Transverse colon (tissue), 4 donors: ENCODE results near the gene PARP12. TPM values are rescaled to one million over a fixed set of nuclear protein-coding genes. Genes with fewer than 3 reads are reported as not detected.

Source experiments
- DNase-seq: peaks from one replicate; pipeline ENCODE4 v3.0.0-alpha.2; 2019
- H3K27ac ChIP-seq, 4 donors: fragments of 200-600 bp; sonication (generic); 2 replicates each; pipeline ENCODE4 v1.5.1; 2016 to 2018; ENCODE audit warnings: inconsistent platforms in 4 of 4
- H3K27me3 ChIP-seq: fragments of 200-600 bp; sonication (generic); 2 replicates; pipeline ENCODE4 v1.5.1; 2017; ENCODE audit warnings: inconsistent platforms
- H3K36me3 ChIP-seq, 4 donors: fragments of 200-600 bp; sonication (generic); 2 replicates each; pipeline ENCODE4 v1.5.1; 2017 to 2019; ENCODE audit warnings: inconsistent platforms in 4 of 4
- H3K4me1 ChIP-seq, 4 donors: fragments of 200-600 bp; sonication (generic); 2 replicates each; pipeline ENCODE4 v1.5.1; 2017 to 2020; ENCODE audit warnings: inconsistent platforms in 4 of 4
- H3K4me3 ChIP-seq, 4 donors: fragments of 200-600 bp; sonication (generic); 1 replicate in 1 of 4; 2 replicates in 3 of 4; pipeline versions ENCODE4 v1.5.1 to v1.6.1; 2017 to 2019; ENCODE audit warnings: inconsistent platforms in 4 of 4
- H3K9me3 ChIP-seq, 2 donors: fragments of 200-600 bp; sonication (generic); 2 replicates each; pipeline ENCODE4 v1.5.1; 2017 to 2019; ENCODE audit warnings: inconsistent platforms in 2 of 2
- EP300 ChIP-seq: sonication (generic); formaldehyde crosslinking; IDR thresholded peaks from one replicate; pipeline ENCODE4 v1.6.1; 2017; ENCODE audit warnings: antibody characterized with exemption, low read depth
- POLR2A ChIP-seq: fragments of 450-650 bp; IDR thresholded peaks from one replicate; pipeline ENCODE4 v1.6.1; 2016; ENCODE audit warnings: antibody characterized with exemption, mild to moderate bottlenecking, moderate library complexity
- POLR2AphosphoS5 ChIP-seq, 3 donors: sonication (generic); formaldehyde crosslinking; IDR thresholded peaks; one replicate each; pipeline ENCODE4 v1.6.1; 2016; ENCODE audit warnings: antibody characterized with exemption in 3 of 3
- WGBS, 2 donors: methylation state at CpG; one replicate each; pipeline ENCODE4 v1.1.5; 2018; ENCODE audit warnings: low coverage in 1 of 2; 5-methylcytosine and 5-hydroxymethylcytosine counted together
- in situ Hi-C, 4 donors: fragments of 200-750 bp; cut with MboI; loops; one replicate each; pipeline versions ENCODE4 v1.15.0 to v1.15.1; 2017; ENCODE audit warnings: low sequenced_read_pairs in 3 of 4, low pct_ligation_motif_present in 1 of 4, low pct_unique_long_range_greater_than_20kb in 1 of 4
- intact Hi-C: fragments of 100-400 bp; cut with DNase I; formaldehyde crosslinking; loops from one replicate; pipeline ENCODE4 v1.15.1; 2023; ENCODE audit warnings: low total_unique reads
- total RNA-seq, 4 donors: library from RNA; depleted of rRNA; stranded (reverse); fragments of >200 nt; gene quantifications; one replicate each; pipeline ENCODE4 v1.1.0, GENCODE V29; 2016
- TF ChIP-seq, protein P1 (sequence below), 5 experiments: fragments of 200-600 bp in 3 of 5; fragments of 450-650 bp in 2 of 5; sonication (generic) in 3 of 5; IDR thresholded peaks; 1 replicate in 2 of 5; 2 replicates in 3 of 5; pipeline ENCODE4 v1.5.1; 2016 to 2017; ENCODE audit warnings: antibody characterized with exemption in 5 of 5, inconsistent platforms in 3 of 5, mild to moderate bottlenecking in 2 of 5, moderate library complexity in 1 of 5

PARP12 gene
- total RNA-seq, 4 donors from 2014 or later: 20.9 to 105 (median 83.9) TPM

DNA sequence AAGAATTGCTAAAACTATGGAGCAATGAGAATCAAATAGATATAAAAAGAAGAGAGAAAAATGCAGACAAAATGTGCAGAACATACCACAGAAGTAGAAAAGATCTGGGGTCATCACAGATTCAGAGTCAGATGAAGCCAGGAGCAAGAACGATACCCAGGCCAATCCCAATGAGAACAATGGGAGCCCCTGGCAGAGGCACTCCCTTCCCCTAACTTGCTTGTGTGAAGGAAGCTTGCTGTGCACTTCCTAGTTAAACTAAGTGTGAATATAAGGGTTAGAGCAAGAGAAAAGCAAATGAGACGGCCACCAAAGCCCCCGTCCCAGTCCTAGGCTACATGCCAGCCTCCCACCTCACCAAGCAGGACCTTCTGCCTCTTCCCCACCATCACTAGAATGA is 12.7 kb downstream of the PARP12 start:
- no peak for TF ChIP-seq EP300
- no peak for TF ChIP-seq POLR2A
- TF ChIP-seq, protein P1, sequence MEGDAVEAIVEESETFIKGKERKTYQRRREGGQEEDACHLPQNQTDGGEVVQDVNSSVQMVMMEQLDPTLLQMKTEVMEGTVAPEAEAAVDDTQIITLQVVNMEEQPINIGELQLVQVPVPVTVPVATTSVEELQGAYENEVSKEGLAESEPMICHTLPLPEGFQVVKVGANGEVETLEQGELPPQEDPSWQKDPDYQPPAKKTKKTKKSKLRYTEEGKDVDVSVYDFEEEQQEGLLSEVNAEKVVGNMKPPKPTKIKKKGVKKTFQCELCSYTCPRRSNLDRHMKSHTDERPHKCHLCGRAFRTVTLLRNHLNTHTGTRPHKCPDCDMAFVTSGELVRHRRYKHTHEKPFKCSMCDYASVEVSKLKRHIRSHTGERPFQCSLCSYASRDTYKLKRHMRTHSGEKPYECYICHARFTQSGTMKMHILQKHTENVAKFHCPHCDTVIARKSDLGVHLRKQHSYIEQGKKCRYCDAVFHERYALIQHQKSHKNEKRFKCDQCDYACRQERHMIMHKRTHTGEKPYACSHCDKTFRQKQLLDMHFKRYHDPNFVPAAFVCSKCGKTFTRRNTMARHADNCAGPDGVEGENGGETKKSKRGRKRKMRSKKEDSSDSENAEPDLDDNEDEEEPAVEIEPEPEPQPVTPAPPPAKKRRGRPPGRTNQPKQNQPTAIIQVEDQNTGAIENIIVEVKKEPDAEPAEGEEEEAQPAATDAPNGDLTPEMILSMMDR (IDR thresholded peaks at IDR 0.05): no peak
- no peak for TF ChIP-seq POLR2AphosphoS5 (IDR thresholded peaks at IDR 0.05)
- Histone ChIP-seq H3K4me1 (peaks cover 0 to 32% (median 21%) of the 10 kb centered on the region in 4 donors), H3K27ac (peak overlapping the region; percentile 28 to 80 (median 70)), H3K36me3 (peaks cover 0 to 3% (median 0%) of the 10 kb centered on the region in 4 donors), H3K27me3 (no peaks in the 10 kb centered on the region), H3K4me3 (no peak overlapping the region), H3K9me3 (no peaks in the 10 kb centered on the region)
- 89% methylated on average over 3 of the region's 3 CpGs; no CpG with 5 or more reads in 1 of the 2 donors for WGBS, 2 donors
- intact Hi-C loops (no loop called here), in situ Hi-C loops (loop anchor here in 1 of 4 donors (25.0 kb wide), 1 partner anchor 287 kb away; no protein-coding TSS in a partner anchor)
- no peak for DNase-seq

DNA sequence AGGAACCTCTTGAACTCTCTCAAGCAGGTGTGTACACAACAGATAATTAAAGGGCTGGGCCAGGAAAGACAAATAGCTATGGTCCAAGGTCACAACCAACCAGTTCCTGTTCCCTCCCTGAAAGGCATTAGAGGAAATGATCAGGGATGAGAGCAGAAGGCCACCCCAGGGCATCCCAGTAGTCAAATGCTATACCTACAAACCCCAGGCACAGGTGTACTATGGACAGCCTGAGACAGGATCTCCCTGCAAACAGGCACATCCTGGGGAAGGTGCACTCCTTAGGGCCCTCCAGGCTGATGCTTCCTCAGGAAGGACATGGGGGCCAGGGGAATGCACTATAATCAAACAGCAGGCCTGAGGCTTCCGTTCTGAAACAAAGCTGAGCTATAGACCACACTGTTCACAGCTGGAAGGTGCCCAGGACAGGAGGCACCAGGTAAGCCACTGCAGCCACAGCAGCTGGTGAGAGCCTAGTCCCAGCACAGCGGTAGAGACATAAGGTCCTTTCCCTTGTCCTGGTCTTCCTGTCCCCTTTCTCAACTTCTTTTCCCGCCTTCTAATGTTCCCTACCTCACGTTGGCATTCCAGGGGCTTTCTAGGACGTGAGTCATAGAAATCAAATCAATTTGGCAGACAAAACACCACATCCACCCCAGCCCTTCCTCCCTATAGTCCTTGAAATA is 13.3 kb downstream of the PARP12 start:
- Histone ChIP-seq H3K4me1 (peaks cover 0 to 32% (median 21%) of the 10 kb centered on the region in 4 donors), H3K4me3 (no peak overlapping the region), H3K36me3 (peaks cover 0 to 3% (median 0%) of the 10 kb centered on the region in 4 donors), H3K9me3 (no peaks in the 10 kb centered on the region), H3K27me3 (no peaks in the 10 kb centered on the region), H3K27ac (peak overlapping the region; percentile 67 to 80 (median 71))
- intact Hi-C loops (no loop called here), in situ Hi-C loops (loop anchor here in 1 of 4 donors (25.0 kb wide), 1 partner anchor 288 kb away; no protein-coding TSS in a partner anchor)
- peak; percentile 44 for DNase-seq
- 73 to 74% methylated on average over 3 to 5 of the region's 5 CpGs for whole genome bisulfite sequencing, 2 donors
- TF ChIP-seq, protein P1 (IDR thresholded peaks at IDR 0.05): no peak
- TF ChIP-seq POLR2A: no peak
- peak; percentile 30 for TF ChIP-seq EP300
- TF ChIP-seq POLR2AphosphoS5 (IDR thresholded peaks at IDR 0.05): peak in 2 of 3 donors; percentile 18 to 39

DNA sequence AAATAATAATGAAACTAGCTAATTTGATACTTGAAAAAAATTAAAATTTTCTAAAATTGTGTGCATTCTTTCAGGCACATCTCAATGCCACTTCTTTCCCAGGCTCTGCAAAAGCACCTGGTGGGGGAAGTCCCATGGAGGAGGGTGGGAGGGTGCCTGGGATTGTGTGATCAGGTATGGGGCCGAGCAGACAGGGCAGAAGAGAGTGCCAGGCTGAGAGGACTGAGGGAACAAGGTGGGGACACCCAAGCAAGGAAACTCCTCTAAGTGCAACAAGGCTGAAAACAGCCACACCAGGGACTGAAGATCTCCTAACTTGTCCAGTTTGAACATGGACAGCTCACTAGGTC is 13.8 kb downstream of the PARP12 start:
- Histone ChIP-seq H3K27me3 (no peaks in the 10 kb centered on the region), H3K4me3 (no peak overlapping the region), H3K9me3 (no peaks in the 10 kb centered on the region), H3K36me3 (peaks cover 0 to 3% (median 0%) of the 10 kb centered on the region in 4 donors), H3K4me1 (peaks cover 0 to 32% (median 21%) of the 10 kb centered on the region in 4 donors), H3K27ac (peak overlapping the region; percentile 67 to 80 (median 71))
- in situ Hi-C loops: no loop called here
- intact Hi-C loops: no loop called here
- DNase-seq: peak; percentile 31
- WGBS, 2 donors: 58% methylated on average over 1 of the region's 1 CpG; no CpG with 5 or more reads in 1 of the 2 donors
- no peak for TF ChIP-seq EP300
- TF ChIP-seq, protein P1 (IDR thresholded peaks at IDR 0.05): no peak
- no peak for TF ChIP-seq POLR2AphosphoS5 (IDR thresholded peaks at IDR 0.05)
- no peak for TF ChIP-seq POLR2A

DNA sequence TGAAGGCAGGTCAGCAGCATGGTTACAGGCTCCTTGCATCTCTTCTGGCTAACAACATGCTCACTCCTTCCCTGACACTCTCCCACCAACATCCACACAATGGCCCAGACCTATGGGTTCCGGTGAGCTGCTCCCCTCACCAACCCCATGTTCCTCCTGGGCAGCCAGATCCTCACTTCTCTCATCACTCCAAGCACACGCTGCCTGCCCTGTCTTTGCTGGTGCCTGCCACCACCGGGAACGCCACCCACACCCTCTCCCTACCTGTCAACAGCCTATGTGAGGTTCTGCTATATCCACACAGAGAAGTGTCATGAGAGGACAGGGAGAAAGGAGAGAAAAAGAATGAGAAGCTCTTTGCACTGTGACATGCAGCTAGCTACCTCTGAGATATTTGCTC is 14.6 kb downstream of the PARP12 start:
- no peak for TF ChIP-seq POLR2A
- no peak overlapping the region for H3K4me3 ChIP-seq
- H3K9me3 ChIP-seq: no peaks in the 10 kb centered on the region
- H3K27ac ChIP-seq: peak overlapping the region; percentile 67 to 80 (median 71)
- WGBS, 2 donors: 95 to 100% methylated on average over 1 to 4 of the region's 4 CpGs
- in situ Hi-C loops (no loop called here), intact Hi-C loops (no loop called here)
- DNase-seq: no peak
- peaks cover 0 to 3% (median 0%) of the 10 kb centered on the region in 4 donors for H3K36me3 ChIP-seq
- peaks cover 0 to 32% (median 21%) of the 10 kb centered on the region in 4 donors for H3K4me1 ChIP-seq
- H3K27me3 ChIP-seq: no peaks in the 10 kb centered on the region
